Liver (tissue), 3 donors: Measurements from ENCODE around the gene ARHGAP10.

Source experiments
- HNF4G ChIP-seq: IDR thresholded peaks from 2 replicates; pipeline ENCODE4 v1.6.1; 2016; ENCODE audit warnings: antibody characterized with exemption
- RXRA ChIP-seq, 2 donors: IDR thresholded peaks; 2 replicates each; pipeline ENCODE4 v1.6.1; 2017 to 2018; ENCODE audit warnings: antibody characterized with exemption in 2 of 2, mild to moderate bottlenecking in 1 of 2
- SP1 ChIP-seq: IDR thresholded peaks from 2 replicates; pipeline ENCODE4 v1.6.1; 2018; ENCODE audit warnings: antibody characterized with exemption, mild to moderate bottlenecking
- TF ChIP-seq, protein P1 (sequence below): fragments of 150-350 bp; IDR thresholded peaks from 2 replicates; pipeline ENCODE4 v1.5.1; 2017; ENCODE audit warnings: improper control_type of control experiment, low read depth, low read length; ENCODE audit not compliant: missing input control
- donor health status: healthy.
- donor health status: healthy.

DNA sequence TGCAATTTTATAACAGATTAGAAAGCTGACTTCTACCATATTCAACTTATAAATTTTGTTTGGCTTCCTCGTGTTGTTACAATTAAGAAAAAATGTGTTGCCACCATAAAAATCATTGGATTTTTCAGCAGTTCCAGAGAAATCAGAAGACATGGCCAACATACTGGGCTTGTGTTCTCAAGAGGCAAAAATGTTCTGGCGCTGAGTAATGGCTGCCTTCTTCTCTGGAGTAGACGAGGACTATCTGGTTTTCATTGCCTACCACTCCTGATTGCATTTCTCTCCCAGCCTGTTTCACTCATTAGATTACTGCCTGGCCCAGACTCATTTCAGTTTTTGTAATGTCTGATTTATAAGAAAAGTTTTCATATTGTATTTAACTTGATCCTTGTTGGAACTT lies 122.3 kb downstream of the ARHGAP10 start:
- TF ChIP-seq, protein P1, sequence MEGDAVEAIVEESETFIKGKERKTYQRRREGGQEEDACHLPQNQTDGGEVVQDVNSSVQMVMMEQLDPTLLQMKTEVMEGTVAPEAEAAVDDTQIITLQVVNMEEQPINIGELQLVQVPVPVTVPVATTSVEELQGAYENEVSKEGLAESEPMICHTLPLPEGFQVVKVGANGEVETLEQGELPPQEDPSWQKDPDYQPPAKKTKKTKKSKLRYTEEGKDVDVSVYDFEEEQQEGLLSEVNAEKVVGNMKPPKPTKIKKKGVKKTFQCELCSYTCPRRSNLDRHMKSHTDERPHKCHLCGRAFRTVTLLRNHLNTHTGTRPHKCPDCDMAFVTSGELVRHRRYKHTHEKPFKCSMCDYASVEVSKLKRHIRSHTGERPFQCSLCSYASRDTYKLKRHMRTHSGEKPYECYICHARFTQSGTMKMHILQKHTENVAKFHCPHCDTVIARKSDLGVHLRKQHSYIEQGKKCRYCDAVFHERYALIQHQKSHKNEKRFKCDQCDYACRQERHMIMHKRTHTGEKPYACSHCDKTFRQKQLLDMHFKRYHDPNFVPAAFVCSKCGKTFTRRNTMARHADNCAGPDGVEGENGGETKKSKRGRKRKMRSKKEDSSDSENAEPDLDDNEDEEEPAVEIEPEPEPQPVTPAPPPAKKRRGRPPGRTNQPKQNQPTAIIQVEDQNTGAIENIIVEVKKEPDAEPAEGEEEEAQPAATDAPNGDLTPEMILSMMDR, result no peak
- no peak for TF ChIP-seq SP1
- no peak for TF ChIP-seq HNF4G
- TF ChIP-seq RXRA (IDR thresholded peaks at IDR 0.05), result no peak
